HG03342 (cell line): ENCODE results near the gene EIF3C.
"Not testable (repeated sequence)": the region's sequence is repeated elsewhere in the genome, so short reads cannot be mapped to it uniquely, and the experiment has no call there.

Experiments used
- ATAC-seq: cut with Tn5 transposase; IDR thresholded peaks from one replicate; pipeline ENCODE4 v1.9.1; 2021; ENCODE audit warnings: mild to moderate bottlenecking, moderate library complexity; ENCODE audit not compliant: unreplicated experiment

EIF3C gene

GRCh38 chr16:28711220-28712083, at the start of gene EIF3C:
TSS of gene EIF3C (plus strand) at chr16:28711464. CDS start at chr16:28711687, 223 bp downstream.
- ATAC-seq: peak; percentile 99

GRCh38 chr16:28666264-28666663, 45.0 kb upstream of the EIF3C start:
- ATAC-seq: not testable (repeated sequence)

GRCh38 chr16:28667480-28667879, 43.8 kb upstream of the EIF3C start:
- ATAC-seq: not testable (repeated sequence)

- ATAC-seq: not testable (repeated sequence)
Observed at GRCh38 chr16:28668199-28668598, 43.1 kb upstream of the EIF3C start.

- ATAC-seq: not testable (repeated sequence)
Observed at GRCh38 chr16:28688327-28688952, 22.8 kb upstream of the EIF3C start.

- not testable (repeated sequence) for ATAC-seq
Observed at GRCh38 chr16:28689425-28689824, 21.8 kb upstream of the EIF3C start.

- ATAC-seq: not testable (repeated sequence)
Observed at GRCh38 chr16:28691722-28692121, 19.5 kb upstream of the EIF3C start.

- ATAC-seq: not testable (repeated sequence)
Observed at GRCh38 chr16:28693257-28693950, 17.9 kb upstream of the EIF3C start.

GRCh38 chr16:28699792-28700191, 11.5 kb upstream of the EIF3C start:
- ATAC-seq: not testable (repeated sequence)

GRCh38 chr16:28700349-28700748, 10.9 kb upstream of the EIF3C start:
- not testable (repeated sequence) for ATAC-seq

GRCh38 chr16:28701384-28701783, 9.9 kb upstream of the EIF3C start:
- ATAC-seq: not testable (repeated sequence)

GRCh38 chr16:28704246-28704645, 7.0 kb upstream of the EIF3C start:
- not testable (repeated sequence) for ATAC-seq

- ATAC-seq: not testable (repeated sequence)
Observed at GRCh38 chr16:28722852-28723650, 11.8 kb downstream of the EIF3C start.

- not testable (repeated sequence) for ATAC-seq
Observed at GRCh38 chr16:28731253-28731652, 20.0 kb downstream of the EIF3C start.

GRCh38 chr16:28732455-28733124, 21.3 kb downstream of the EIF3C start:
- not testable (repeated sequence) for ATAC-seq

GRCh38 chr16:28739787-28740186, 28.5 kb downstream of the EIF3C start:
- not testable (repeated sequence) for ATAC-seq

- ATAC-seq: not testable (repeated sequence)
Observed at GRCh38 chr16:28740631-28741030, 29.4 kb downstream of the EIF3C start.

- not testable (repeated sequence) for ATAC-seq
Observed at GRCh38 chr16:28741295-28741694, 30.0 kb downstream of the EIF3C start.

- not testable (repeated sequence) for ATAC-seq
Observed at GRCh38 chr16:28746618-28747350, 35.5 kb downstream of the EIF3C start.
